NOMO-1 treated with dmso at 0.1 percent for 144 hours (cell line): ENCODE measurements around the gene C1orf167.
"Not testable (repeated sequence)": the region's sequence is repeated elsewhere in the genome, so short reads cannot be mapped to it uniquely, and the experiment has no call there.

Experiments used
- DNase-seq: peaks from one replicate; lab custom pipeline; 2025; ENCODE audit not compliant: unreplicated experiment; lab: John Stamatoyannopoulos, UW

Gene C1orf167

GRCh38 chr1:11797525-11798216, 35.7 kb downstream of the C1orf167 start:
- DNase-seq = no peak

- DNase-seq = no peak
These were observed 37.1 kb downstream of the C1orf167 start for GRCh38 chr1:11799099-11799498.

GRCh38 chr1:11799896-11800295, 37.9 kb downstream of the C1orf167 start:
- no peak for DNase-seq

- DNase-seq = no peak
These were observed 38.4 kb downstream of the C1orf167 start for GRCh38 chr1:11800391-11800755.

GRCh38 chr1:11800756-11801433, 38.9 kb downstream of the C1orf167 start:
- DNase-seq = no peak

- DNase-seq = no peak
These were observed 40.6 kb downstream of the C1orf167 start for GRCh38 chr1:11802616-11802972.

- DNase-seq = peak; percentile 79
These were observed 41.2 kb downstream of the C1orf167 start for GRCh38 chr1:11802973-11803885.

GRCh38 chr1:11803924-11804665, 42.1 kb downstream of the C1orf167 start:
- DNase-seq = not testable (repeated sequence)

- no peak for DNase-seq
These were observed 42.9 kb downstream of the C1orf167 start for GRCh38 chr1:11804666-11805421.

- peak; percentile 100 for DNase-seq
These were observed 43.7 kb downstream of the C1orf167 start, which contains the start of the genes CLCN6 and MTHFR for GRCh38 chr1:11805422-11806306. Gene CLCN6 (plus strand): TSS chr1:11806191. CDS start chr1:11806263, 72 bp downstream. Gene MTHFR (minus strand): TSS chr1:11805964. CDS start chr1:11803116, 2,848 bp downstream.

GRCh38 chr1:11806307-11806936, 44.4 kb downstream of the C1orf167 start:
- no peak for DNase-seq

GRCh38 chr1:11807133-11807532, 45.1 kb downstream of the C1orf167 start:
- no peak for DNase-seq

GRCh38 chr1:11813021-11813420, 51.0 kb downstream of the C1orf167 start:
- DNase-seq = no peak

- DNase-seq = no peak
These were observed 55.2 kb downstream of the C1orf167 start for GRCh38 chr1:11817192-11817591.

GRCh38 chr1:11822091-11822490, 60.1 kb downstream of the C1orf167 start:
- DNase-seq = no peak

GRCh38 chr1:11823366-11824137, 61.6 kb downstream of the C1orf167 start:
- DNase-seq = no peak

GRCh38 chr1:11825131-11825530, 63.1 kb downstream of the C1orf167 start:
- DNase-seq = no peak

GRCh38 chr1:11826946-11827345, 65.0 kb downstream of the C1orf167 start:
- no peak for DNase-seq
